ENCODE data around the gene SCGB1A1.

GRCh38 chr11:62420882-62421281 lies 2.0 kb downstream of the SCGB1A1 start:
- TF ChIP-seq POLR2A (IDR thresholded peaks at IDR 0.05; ENCODE audit: low read depth, low read length) (no peak), TAF1 (IDR thresholded peaks at IDR 0.05; ENCODE audit: low read depth, low read length) (no peak), POU2F2 (IDR thresholded peaks at IDR 0.05; ENCODE audit: low read depth, low read length) (no peak), POLR2AphosphoS5 (IDR thresholded peaks at IDR 0.05; ENCODE audit: low read depth, low read length) (no peak), PAX5 (IDR thresholded peaks at IDR 0.05; ENCODE audit: insufficient read depth, low read length, severe bottlenecking) (no peak)

Measured in GM12891 (cell line).